Endothelial cell of umbilical vein (primary cell): Measurements from ENCODE around the gene IBA57.

Source experiments
- MYC ChIP-seq: IDR thresholded peaks from one replicate; pipeline ENCODE4 v1.6.1; 2011; ENCODE audit warnings: mild to moderate bottlenecking, low read depth, low read length
- TF ChIP-seq, protein P1 (sequence below), 2 donors: IDR thresholded peaks; 1 replicate in 1 of 2; 2 replicates in 1 of 2; pipeline ENCODE4 v1.5.1; 2011; ENCODE audit warnings: low read length in 2 of 2, mild to moderate bottlenecking in 2 of 2, moderate library complexity in 2 of 2, control low read depth in 1 of 2, inconsistent platforms in 1 of 2, low read depth in 1 of 2; ENCODE audit not compliant: insufficient read depth in 1 of 2; ENCODE audit errors: extremely low read depth in 1 of 2

DNA sequence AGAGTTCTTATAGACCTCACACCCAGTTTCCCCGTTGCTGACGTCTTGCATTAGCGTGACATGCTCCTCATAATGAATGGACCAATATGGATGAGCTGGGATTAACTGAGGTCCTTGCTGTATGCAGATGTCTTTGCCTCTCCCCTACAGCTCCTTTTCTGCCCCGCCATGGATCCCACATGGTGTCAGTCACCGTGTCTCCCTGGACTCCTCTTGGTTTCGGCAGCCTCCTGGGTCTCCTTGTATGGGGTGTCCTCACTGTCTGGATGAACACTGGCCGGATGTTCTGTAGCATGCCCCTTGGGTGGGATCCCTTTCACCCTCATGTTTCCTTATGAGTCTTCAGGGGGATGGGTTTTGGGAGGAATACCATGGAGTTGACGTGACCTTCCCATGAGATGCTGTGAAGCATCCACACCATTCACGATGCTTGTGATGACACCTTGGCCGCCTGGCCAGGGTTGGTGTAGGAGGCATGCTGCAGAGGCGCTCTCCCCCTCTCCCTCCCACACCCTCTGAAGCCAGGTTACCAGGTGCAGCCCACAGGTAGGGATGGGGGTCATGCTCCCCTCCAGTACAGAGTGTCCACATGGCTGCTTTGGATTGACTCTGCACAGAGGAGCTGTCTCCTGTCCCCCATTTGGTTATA, 11.5 kb upstream of the IBA57 start:
- TF ChIP-seq, protein P1, sequence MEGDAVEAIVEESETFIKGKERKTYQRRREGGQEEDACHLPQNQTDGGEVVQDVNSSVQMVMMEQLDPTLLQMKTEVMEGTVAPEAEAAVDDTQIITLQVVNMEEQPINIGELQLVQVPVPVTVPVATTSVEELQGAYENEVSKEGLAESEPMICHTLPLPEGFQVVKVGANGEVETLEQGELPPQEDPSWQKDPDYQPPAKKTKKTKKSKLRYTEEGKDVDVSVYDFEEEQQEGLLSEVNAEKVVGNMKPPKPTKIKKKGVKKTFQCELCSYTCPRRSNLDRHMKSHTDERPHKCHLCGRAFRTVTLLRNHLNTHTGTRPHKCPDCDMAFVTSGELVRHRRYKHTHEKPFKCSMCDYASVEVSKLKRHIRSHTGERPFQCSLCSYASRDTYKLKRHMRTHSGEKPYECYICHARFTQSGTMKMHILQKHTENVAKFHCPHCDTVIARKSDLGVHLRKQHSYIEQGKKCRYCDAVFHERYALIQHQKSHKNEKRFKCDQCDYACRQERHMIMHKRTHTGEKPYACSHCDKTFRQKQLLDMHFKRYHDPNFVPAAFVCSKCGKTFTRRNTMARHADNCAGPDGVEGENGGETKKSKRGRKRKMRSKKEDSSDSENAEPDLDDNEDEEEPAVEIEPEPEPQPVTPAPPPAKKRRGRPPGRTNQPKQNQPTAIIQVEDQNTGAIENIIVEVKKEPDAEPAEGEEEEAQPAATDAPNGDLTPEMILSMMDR (IDR thresholded peaks at IDR 0.05; ENCODE audit: extremely low read depth in 1 of 2, insufficient read depth in 1 of 2, low read depth in 1 of 2, low read length in 2 of 2) = no peak
- no peak for TF ChIP-seq MYC
